ENCODE data around the gene SLC30A2.

SLC30A2 gene

GRCh38 chr1:25993197-25993951, 52.5 kb downstream of the SLC30A2 start:
- DNase-seq: no peak

GRCh38 chr1:25992689-25993171, 53.2 kb downstream of the SLC30A2 start:
- no peak for DNase-seq

- no peak for DNase-seq
These were observed 53.8 kb downstream of the SLC30A2 start for GRCh38 chr1:25991937-25992688.

DNA sequence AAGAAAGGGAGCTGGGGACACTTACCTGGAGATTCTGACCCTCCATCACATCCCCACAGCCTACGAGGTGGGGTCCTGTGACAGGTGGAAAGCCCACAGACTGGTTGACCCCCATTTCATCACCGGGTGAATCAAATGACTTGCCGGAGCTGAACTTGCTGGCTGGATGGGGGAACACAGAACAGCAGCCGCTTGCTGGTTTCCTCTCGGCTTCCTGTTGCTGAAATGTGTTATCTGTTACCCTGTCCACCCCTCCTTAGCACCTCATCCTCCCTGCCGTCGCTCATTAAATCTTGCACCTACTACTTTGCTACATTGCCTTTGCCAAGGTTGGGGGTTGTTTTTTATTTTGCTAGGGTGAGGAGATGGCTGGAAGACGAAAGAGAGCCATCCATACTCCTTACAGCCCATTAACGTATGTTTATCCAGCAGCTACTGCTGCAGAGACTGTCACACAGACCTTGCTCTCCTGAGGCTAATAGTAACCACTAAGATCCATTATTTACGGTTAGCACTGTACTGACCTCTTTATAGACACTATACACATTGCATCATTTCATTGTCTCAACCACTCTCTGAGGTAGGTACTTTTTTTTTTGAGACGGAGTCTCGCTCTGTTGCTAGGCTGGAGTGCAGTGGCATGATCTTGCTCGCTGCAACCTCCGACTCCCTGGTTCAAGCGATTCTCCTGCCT, 55.1 kb downstream of the SLC30A2 start:
- DNase-seq: peak; percentile 74

GRCh38 chr1:25990251-25990650, 55.7 kb downstream of the SLC30A2 start:
- no peak for DNase-seq

DNA sequence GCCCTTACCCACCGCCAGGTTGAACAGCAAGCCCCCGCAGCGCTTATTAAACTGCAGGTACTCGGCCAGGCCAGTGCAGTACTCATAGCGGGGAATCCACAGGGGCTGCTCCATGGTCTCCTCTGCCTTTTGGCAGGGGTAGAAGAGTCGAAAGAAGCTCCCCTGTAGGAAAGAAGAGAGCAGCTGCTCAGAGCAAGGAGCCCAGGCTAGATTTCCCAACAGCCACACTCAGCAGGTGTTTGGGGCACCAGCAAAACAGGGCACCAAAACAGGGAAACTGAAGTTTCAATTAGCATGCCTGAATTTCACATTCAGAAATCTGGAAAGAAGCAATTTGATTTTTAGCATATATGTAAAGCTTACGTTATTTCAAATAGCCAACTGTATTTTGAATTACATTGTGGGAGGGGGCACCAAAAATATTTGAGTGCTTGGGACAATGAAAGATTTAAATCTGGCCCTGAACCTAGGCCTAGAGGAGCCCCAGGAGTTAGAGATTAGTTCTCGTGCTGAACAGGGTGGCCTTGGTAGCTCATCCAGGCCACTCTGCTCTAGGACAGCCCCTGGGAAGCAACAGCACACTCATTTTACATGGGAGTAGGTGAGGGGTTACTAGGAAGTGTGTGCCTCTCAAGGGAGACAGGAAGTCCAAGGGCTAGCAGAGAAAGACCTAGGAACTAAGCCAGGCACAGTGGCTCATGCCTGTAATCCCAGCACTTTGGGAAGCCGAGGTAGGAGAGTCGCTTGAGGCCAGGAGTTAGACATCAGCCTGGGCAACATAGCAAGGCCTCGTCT, 56.3 kb downstream of the SLC30A2 start:
- no peak for DNase-seq

DNA sequence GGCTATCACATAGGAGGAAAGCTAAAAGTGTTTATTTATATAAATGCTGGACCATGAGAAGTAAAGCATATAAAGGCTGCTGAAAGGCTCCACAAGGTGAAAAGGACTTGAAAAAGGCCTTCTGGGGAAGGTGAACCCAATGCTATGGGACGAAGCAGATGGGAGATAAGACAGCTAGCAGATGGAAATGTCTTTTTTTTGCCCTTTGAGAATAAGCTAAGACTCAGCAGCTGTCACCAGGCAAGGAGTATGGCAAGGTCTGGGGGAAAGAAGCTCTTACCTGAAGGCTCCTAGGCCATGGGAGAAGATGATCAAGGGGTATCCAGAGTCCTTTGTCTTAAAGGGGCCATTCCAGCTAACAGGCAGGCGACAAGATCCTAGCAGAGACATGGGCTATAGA, 58.0 kb downstream of the SLC30A2 start:
- DNase-seq: no peak
